ENCODE data around the gene ANKRD34A. TPM values are rescaled to one million over a fixed set of nuclear protein-coding genes. Genes with fewer than 3 reads are reported as not detected.

The ANKRD34A gene
- total and polyA plus RNA-seq, 2 of the 8 experiments (the other 6 are each of a cell fraction or from before 2014, with no cell fraction given), result 0.15 to 0.20 TPM

- no peak overlapping the region for H3K56ac ChIP-seq (replicated peaks; ENCODE audit: insufficient read length, low read depth, low read length)
- H3K27me3 ChIP-seq (replicated peaks in 1 of 4; ENCODE audit: control insufficient read depth in 3 of 4, extremely low read depth in 1 of 4, insufficient read depth in 3 of 4, low read length in 3 of 4), result no peaks in the 10 kb centered on the region
- POLR2A ChIA-PET (ENCODE audit: partially characterized antibody), result interaction anchor here (0.9 to 13.4 kb wide), 8 partner anchors 11 to 139 kb away, joined by 3 to 218 read pairs (median 4); partner anchors contain the start of genes PIAS3 and RBM8A
- no peak overlapping the region for H2BK120ac ChIP-seq (replicated peaks; ENCODE audit: low read depth, low read length)
- no peak overlapping the region for H2BK5ac ChIP-seq (ENCODE audit: low read depth, low read length)
- H2BK12ac ChIP-seq (ENCODE audit: low read depth, low read length), result no peak overlapping the region
- H4K5ac ChIP-seq (ENCODE audit: insufficient read length, low read depth, low read length), result no peak overlapping the region
- peaks cover 2 to 8% (median 6%) of the 10 kb centered on the region in 4 experiments; a peak in 4 of 7 replicates for H3K4me1 ChIP-seq (replicated peaks in 1 of 4; ENCODE audit: control insufficient read depth in 3 of 4, insufficient read depth in 4 of 4, low read length in 3 of 4)
- H2BK20ac ChIP-seq (ENCODE audit: low read length), result no peak overlapping the region
- TF ChIP-seq ASH2L (IDR thresholded peaks at IDR 0.05; ENCODE audit: low read length) (no peak), JUN (IDR thresholded peaks at IDR 0.05; ENCODE audit: low read depth, low read length) (no peak), EP300 (IDR thresholded peaks at IDR 0.05; ENCODE audit: borderline replicate concordance in 1 of 2, low read depth in 2 of 2, low read length in 2 of 2) (no peak), SIRT6 (IDR thresholded peaks at IDR 0.05; ENCODE audit: low read length) (no peak), BACH1 (IDR thresholded peaks at IDR 0.05; ENCODE audit: low read length) (no peak), TEAD4 (IDR thresholded peaks at IDR 0.05; ENCODE audit: low read depth, low read length) (no peak), KDM1A (IDR thresholded peaks at IDR 0.05; ENCODE audit: borderline replicate concordance, low read length) (no peak), TAF7 (optimal IDR thresholded peaks at IDR 0.05; ENCODE audit: borderline replicate concordance, low read depth, low read length) (no peak), HDAC2 (IDR thresholded peaks at IDR 0.05; ENCODE audit: borderline replicate concordance in 1 of 2, low read depth in 2 of 2, low read length in 2 of 2) (no peak)
- H3K4me2 ChIP-seq (ENCODE audit: insufficient read depth in 1 of 2, low read depth in 2 of 2, low read length in 2 of 2), result peak overlapping the region; percentile 83 to 96; a peak in 3 of 4 replicates
- H3K79me2 ChIP-seq (ENCODE audit: control insufficient read depth in 1 of 2, insufficient read depth in 2 of 2, low read length in 2 of 2), result peaks cover 4 to 27% of the 10 kb centered on the region in 2 experiments; a peak in 3 of 4 replicates
- 58% methylated on average over 3 of the region's 3 CpGs; no CpG with 5 or more reads in 1 of the 2 experiments for WGBS, 2 experiments (ENCODE audit: extremely low coverage in 1 of 2, insufficient coverage in 1 of 2, insufficient read length in 1 of 2, insufficient replicate concordance in 2 of 2, low coverage in 1 of 2, low lambda C conversion rate in 2 of 2, missing lambda C conversion rate in 1 of 2)
- CTCF ChIA-PET (ENCODE audit: partially characterized antibody), result interaction anchor here (0.6 to 1.9 kb wide), 7 partner anchors 10 to 38 kb away, joined by 3 to 17 read pairs (median 5); no protein-coding TSS in a partner anchor
- no peak overlapping the region for H2BK15ac ChIP-seq (ENCODE audit: low read length)
- H2AFZ ChIP-seq (ENCODE audit: low read length), result no peak overlapping the region
- no peak overlapping the region for H3K9ac ChIP-seq (replicated peaks in 1 of 4; ENCODE audit: extremely low read depth in 1 of 4, low read depth in 3 of 4, low read length in 3 of 4)
- H3K18ac ChIP-seq (ENCODE audit: extremely low read depth, low read length), result no peak overlapping the region
- DNase-seq (ENCODE audit: low read depth in 1 of 2, low spot score in 2 of 2), result no peak
- peaks cover 17 to 28% (median 23%) of the 10 kb centered on the region in 4 experiments for H3K36me3 ChIP-seq (ENCODE audit: control insufficient read depth in 2 of 4, insufficient read depth in 4 of 4, low read length in 3 of 4)
- H3K9me3 ChIP-seq (ENCODE audit: insufficient read depth in 2 of 2, low read depth in 1 of 2, low read length in 1 of 2), result no peaks in the 10 kb centered on the region
- no peak overlapping the region for H4K8ac ChIP-seq (ENCODE audit: extremely low read depth, insufficient read depth, low read length)
- no peak overlapping the region for H2AK5ac ChIP-seq (ENCODE audit: low read depth, low read length)
- peaks cover 9% of the 10 kb centered on the region for H3K23me2 ChIP-seq (ENCODE audit: low read depth, low read length)
- no peak overlapping the region for H3K14ac ChIP-seq (ENCODE audit: insufficient read length)
- H3K4ac ChIP-seq (replicated peaks; ENCODE audit: insufficient read length, low read depth, low read length), result no peak overlapping the region
- no peak overlapping the region for H3K23ac ChIP-seq (ENCODE audit: insufficient read length)
- peaks cover 0 to 2% of the 10 kb centered on the region in 2 experiments for H4K20me1 ChIP-seq (replicated peaks in 1 of 2; ENCODE audit: control insufficient read depth in 1 of 2, insufficient read depth in 2 of 2, low read length in 2 of 2)
- no peak overlapping the region for H4K91ac ChIP-seq (replicated peaks; ENCODE audit: insufficient read length, low read length)
- H3K4me3 ChIP-seq (ENCODE audit: extremely low read depth in 1 of 4, insufficient read depth in 2 of 4, low read depth in 3 of 4, low read length in 4 of 4), result peak overlapping the region in 1 of 4 experiments; percentile 96; a peak in 2 of 8 replicates
- peaks cover 6% of the 10 kb centered on the region; the same call in 1 of the 2 replicates for H3K79me1 ChIP-seq (ENCODE audit: low read depth, low read length)
- no peak overlapping the region for H3K27ac ChIP-seq (ENCODE audit: low read depth, low read length)
- no peak for FAIRE-seq
These were observed 33.3 kb upstream of the ANKRD34A start for GRCh38 chr1:145997718-145998023.

Measured in H1 (cell line).